Measurements from ENCODE around the gene TMEM52.

Gene TMEM52

DNA sequence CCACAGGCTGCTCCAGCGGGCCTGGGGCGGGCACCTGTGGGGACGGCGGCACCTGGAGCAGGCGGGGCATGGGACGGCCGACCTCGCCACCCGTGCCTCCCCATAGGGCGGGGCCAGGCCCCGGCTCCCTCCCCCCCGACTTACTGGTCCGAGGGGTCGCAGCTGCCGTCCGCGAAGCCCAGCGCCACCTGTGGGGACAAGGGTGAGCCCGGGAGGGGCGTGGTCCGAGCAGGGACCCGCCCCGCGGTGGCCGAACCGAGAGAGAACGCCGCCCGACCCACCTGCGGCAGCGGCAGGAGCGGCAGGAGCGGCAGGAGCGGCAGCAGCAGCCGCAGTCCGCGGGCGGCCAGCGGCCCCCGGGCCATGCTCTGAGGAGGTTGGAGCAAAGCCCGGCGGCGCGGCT lies at the start of gene TMEM52:
TSS of gene TMEM52 (minus strand) at position 379 of the 403 bp plus-strand sequence. CDS start at position 365, 14 bp downstream.
- DNase-seq = no peak

DNA sequence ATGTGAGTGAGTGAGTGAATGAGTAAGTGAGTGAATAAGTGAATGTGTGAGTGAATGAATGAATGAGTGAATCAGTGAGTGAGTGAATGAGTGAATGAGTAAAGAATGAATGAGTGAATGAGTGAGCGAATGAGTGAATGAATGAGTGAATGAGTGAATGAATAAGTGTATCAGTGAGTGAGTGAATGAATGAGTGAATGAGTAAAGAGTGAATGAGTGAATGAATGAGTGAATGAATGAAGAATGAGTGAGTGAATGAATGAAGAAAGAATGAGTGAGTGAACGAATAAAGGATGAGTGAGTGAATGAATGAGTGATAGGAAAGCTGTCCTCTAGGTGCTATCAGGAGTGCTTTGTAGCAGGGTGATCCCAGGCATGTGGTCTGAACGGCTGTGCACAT lies 48.8 kb upstream of the TMEM52 start:
- DNase-seq = no peak

- DNase-seq = no peak
Observed at GRCh38 chr1:1967151-1967550, 48.1 kb upstream of the TMEM52 start.

GRCh38 chr1:1966071-1966740 lies 47.1 kb upstream of the TMEM52 start:
- DNase-seq = no peak

GRCh38 chr1:1965546-1965945 lies 46.5 kb upstream of the TMEM52 start:
- no peak for DNase-seq

- no peak for DNase-seq
Observed at GRCh38 chr1:1964811-1965210, 45.7 kb upstream of the TMEM52 start.

DNA sequence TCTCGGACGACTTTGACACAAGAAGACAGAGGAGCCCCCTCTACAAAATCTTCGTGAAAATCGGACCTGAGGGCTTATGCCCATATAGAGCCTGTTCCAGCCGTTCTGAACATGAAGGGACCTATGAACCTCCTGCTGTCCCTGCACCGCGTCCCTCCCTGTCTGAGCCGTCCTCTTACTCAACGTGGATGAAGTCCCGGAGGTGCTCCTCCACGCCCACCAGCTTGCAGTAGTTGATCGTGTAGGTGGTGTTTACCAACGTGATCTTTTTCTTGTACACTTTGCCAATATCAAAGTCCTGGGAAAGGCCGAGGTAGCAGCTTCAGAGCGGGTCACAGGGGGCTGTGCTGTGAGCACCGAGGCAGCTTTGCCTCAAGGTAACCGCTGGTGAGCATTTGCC lies 44.5 kb upstream of the TMEM52 start:
- no peak for DNase-seq

- DNase-seq = no peak
Observed at GRCh38 chr1:1962752-1963151, 43.7 kb upstream of the TMEM52 start.

- DNase-seq = no peak
Observed at GRCh38 chr1:1960480-1961196, 41.6 kb upstream of the TMEM52 start.

DNA sequence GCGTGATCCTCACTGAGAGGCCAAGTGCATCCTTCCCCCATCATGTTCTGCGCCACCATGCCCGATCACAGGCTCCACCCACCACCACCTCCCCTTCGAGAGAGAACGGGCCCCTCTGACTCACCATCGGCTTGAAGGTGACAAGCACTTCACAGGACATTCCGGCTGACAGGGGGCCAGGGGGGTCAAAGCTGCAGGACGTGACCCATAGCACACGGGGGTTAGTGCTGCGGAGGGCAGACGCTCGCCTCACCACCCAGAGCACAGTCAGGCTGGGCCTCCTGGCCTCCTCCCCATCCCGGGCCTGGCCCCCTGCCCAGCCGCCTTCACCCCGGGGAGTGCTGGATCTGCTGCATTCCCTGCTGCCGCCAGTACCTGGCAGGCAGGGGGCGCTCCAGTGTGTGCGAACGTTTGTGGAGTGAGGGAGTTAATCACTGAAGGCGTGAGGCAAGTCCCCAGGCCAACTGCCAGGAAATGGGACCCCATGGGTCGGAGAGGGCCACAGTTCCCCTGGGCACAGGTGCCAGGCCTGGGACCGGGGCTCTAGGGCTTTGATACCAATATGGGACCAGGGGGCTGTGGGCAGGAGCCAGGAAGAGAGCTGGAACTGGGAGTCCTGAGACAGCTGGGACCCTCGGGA lies 40.9 kb upstream of the TMEM52 start:
- peak; percentile 56 to 69 for DNase-seq

DNA sequence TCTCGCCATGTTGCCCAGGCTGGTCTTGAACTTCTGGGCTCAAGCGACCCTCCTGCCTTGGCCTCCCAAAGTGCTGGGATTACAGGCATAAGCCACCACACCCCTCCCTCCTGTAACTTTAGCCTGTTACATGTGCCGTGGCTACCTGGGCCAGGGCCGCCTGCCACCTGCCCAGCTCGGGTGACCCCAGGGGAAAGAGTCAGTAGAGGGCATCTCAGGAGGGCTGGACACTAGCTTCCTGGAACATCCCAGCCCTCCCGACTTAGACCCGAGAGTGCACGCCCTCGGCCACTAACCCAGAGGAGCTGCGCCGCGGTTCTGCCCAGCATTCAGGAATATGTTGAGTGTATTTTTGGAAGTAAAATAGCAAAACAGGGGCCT lies 40.4 kb upstream of the TMEM52 start:
- DNase-seq = no peak

DNA sequence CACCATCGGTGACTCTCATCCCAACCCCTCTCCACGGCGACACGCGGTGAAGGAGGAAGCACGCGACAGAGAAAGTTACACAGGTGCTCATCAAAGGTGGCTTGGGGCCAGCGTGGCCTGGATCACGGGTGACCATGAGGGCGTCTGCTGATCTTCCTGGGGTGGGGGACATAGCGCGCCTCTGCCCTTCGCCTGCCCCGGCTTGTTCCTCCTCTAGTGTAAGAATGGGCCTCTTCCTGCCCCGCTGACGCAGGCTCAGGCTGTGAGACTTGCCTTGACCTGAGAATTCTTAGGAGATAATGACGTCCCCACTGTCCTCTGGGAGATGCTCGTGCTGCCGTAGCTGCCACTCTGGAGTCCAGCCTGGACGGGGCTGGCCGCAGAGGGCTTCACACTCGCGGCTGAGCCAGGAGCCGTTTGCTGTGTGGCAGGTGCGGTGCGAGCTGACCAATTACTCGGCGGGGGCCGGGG lies 39.0 kb upstream of the TMEM52 start:
- DNase-seq = no peak

- DNase-seq = no peak
Observed at GRCh38 chr1:1957533-1957961, 38.5 kb upstream of the TMEM52 start.

- DNase-seq = no peak
Observed at GRCh38 chr1:1956586-1957532, 37.8 kb upstream of the TMEM52 start.

DNA sequence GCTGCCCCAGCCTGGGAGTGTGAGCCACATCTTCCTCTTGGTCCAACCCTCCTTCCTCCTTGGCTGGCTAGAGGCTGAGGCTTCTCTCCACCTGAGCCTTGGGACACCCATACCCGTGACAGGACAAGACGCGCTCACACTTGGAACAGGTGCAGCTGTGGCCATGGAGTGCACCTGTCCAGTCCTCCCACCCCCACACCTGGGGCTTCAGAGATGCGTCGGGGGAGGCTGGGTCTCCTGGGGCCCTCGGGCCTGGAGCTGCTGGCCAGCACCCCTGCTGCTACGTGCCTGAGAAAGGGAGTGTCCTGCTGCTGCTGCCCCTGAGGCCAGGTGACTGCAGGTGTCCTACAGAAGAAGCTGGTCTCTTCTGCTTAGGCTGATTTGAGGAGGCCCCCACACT lies 37.0 kb upstream of the TMEM52 start:
- DNase-seq = no peak

GRCh38 chr1:1955621-1956094 lies 36.6 kb upstream of the TMEM52 start:
- no peak for DNase-seq

GRCh38 chr1:1954831-1955441 lies 35.9 kb upstream of the TMEM52 start:
- DNase-seq = no peak

DNA sequence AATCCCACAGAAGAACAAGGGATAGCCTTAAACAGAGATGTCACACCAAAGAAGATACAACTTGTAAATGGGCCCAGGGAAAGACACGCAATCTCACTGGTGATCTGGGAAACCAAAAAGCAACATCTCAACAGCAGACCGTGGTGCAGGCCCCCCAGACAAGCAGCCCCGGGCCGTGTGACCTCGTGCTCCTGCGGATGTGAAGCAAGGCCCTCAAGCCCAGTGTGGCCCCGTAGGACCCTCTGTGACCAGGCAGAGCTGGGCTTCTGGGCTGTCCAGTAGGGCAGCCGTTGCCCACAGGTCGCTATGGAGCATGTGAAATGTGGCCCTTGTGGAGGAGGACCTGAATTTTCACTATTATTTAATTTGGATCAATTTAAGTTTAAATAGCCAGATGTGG lies 34.9 kb upstream of the TMEM52 start:
- no peak for DNase-seq

- DNase-seq = no peak
Observed at GRCh38 chr1:1950940-1951339, 31.9 kb upstream of the TMEM52 start.

GRCh38 chr1:1948783-1949182 lies 29.7 kb upstream of the TMEM52 start:
- no peak for DNase-seq

DNA sequence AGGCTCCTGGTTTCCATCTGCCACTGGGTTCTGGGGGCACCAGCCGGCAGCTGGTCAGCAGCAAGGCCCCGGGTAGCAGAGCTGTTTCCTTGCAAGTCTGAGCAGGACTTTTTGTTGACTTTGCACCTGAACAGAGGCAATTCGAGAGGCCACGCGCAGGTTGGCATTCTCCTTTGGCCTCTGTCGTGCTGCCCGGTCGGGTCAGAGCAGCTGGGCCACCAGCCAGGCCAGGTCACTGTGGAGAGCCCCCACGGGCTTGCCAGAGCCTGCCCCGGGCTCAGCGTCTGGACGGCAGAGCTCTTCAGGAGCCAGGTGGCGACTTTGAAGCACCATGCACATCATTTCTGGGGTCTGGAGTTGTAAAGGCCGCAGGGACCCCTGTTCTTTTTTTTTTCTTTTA lies 28.4 kb upstream of the TMEM52 start:
- no peak for DNase-seq

DNA sequence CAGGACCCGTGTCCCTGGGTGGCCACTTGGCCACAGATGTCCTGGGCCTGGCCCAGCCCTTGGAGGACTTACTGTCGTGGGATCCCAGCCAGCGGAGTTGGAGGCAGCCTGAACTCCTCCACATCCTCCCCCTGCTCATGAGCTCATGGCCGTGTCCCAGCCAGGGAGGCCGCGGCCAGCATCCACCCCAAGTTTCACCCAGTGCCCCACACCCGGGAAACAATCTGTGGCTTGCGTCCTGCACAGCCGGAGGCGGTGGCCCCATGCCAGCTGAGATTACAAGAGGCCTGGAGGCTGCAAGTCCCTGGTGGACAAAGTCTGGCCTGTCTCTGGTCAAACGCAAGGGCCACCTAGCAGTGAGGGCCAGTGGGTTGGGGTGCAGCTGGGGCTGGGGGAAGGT lies 27.5 kb upstream of the TMEM52 start:
- no peak for DNase-seq
